ENCODE data around the gene DPYSL3. TPM values are rescaled to one million over a fixed set of nuclear protein-coding genes. Genes with fewer than 3 reads are reported as not detected.

DPYSL3 gene
- polyA plus RNA-seq, 4 donors: 2.2 to 32.0 (median 13.7) TPM

DNA sequence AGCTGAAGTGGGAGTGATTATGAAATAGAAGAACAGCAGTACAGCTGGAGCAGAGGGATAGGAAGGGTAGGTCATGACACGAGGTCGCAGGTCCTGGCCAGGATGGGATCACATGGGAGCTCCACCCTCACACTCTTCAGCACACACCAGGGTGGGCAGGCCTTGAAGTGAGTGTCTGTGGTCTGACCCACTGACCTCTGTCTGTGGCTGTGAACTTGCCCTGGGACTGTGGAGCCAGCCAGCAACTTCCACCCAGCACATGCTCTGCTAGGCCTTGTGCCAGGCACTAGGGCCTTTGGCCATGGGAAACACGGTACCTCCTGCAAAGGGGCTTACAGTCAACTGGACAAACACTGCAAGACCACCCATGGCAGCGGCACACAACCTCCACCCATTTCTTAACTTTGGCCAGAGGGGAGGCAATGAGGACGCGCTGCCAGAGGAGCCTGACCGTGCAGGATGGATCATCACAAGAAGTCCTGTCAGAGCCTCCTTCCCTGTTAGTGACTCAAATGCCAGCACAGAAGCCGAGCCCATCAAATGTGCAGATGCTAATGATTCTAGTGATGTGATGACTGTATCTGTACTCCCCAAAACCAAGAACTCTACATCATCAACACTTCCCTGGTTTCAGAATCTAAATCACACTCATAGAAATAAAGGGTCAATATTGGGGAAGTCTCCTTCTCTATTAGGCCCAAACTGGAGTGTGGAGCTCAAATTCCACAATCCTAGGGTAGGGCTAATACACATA, 113.6 kb downstream of the DPYSL3 start:
- DNase-seq (no peak), FAIRE-seq (no peak)
- H3K36me3 ChIP-seq (ENCODE audit: control insufficient read depth in 3 of 3, insufficient read depth in 2 of 3, low read depth in 1 of 3, low read length in 3 of 3): peaks cover 0 to 11% (median 0%) of the 10 kb centered on the region in 3 donors
- H3K27ac ChIP-seq (ENCODE audit: low read depth in 1 of 3, low read length in 2 of 3): no peak overlapping the region
- 69 to 94% (median 73%) methylated on average over 8 of the region's 8 CpGs for WGBS, 3 donors
- H3K4me1 ChIP-seq (ENCODE audit: control insufficient read depth in 3 of 3, insufficient read depth in 2 of 3, low read depth in 1 of 3, low read length in 2 of 3): peaks cover 0 to 6% (median 0%) of the 10 kb centered on the region in 3 donors
- H3K9me3 ChIP-seq (ENCODE audit: control insufficient read depth in 2 of 2, insufficient read depth in 1 of 2, low read depth in 1 of 2, low read length in 1 of 2): no peaks in the 10 kb centered on the region
- no peak overlapping the region for H3K4me3 ChIP-seq (ENCODE audit: low read depth in 1 of 3, low read length in 3 of 3)
- H3K27me3 ChIP-seq (ENCODE audit: control insufficient read depth in 3 of 3, insufficient read depth in 3 of 3, low read length in 3 of 3): no peaks in the 10 kb centered on the region

DNA sequence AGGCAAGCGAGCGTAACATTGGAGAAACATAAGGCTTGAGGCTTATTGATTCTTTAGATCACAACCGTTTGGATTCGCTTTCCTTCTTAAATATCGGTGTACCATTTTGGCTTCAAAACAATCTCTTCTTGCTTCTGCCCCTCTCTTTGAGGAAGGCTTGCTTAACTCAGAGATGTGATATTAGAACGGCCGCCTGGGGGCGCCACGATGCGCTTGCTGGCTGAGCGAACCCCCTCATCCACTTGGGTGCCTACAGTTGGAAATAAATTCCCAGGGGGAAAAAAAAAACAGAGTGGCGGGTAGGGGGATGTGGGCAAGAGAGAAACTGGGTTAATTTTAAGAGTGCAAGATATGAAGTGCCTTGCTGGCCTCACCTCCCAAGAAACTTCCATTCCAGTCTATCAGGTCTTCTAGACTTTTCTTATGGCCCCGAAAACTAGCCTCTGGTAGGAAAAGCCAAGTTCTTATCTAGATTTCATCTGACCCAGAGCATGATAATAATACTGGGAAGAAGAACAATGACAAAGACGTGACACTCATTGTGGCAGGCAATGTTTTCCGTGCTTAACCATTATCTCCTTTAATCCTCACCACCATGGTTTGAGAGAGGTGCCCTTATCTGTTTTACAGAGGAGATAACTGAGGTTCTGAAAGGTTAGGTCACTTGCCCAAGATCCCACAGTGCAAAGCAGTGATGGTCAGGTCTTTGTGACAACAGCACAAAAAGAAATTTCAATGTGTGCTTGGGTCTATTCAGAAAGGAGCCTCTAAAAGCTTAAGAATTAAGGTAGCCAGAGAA, 115.8 kb downstream of the DPYSL3 start:
- Histone ChIP-seq H3K9me3 (ENCODE audit: control insufficient read depth in 2 of 2, insufficient read depth in 1 of 2, low read depth in 1 of 2, low read length in 1 of 2) (no peaks in the 10 kb centered on the region), H3K27ac (ENCODE audit: low read depth in 1 of 3, low read length in 2 of 3) (no peak overlapping the region), H3K27me3 (ENCODE audit: control insufficient read depth in 3 of 3, insufficient read depth in 3 of 3, low read length in 3 of 3) (no peaks in the 10 kb centered on the region), H3K4me1 (ENCODE audit: control insufficient read depth in 3 of 3, insufficient read depth in 2 of 3, low read depth in 1 of 3, low read length in 2 of 3) (no peaks in the 10 kb centered on the region), H3K36me3 (ENCODE audit: control insufficient read depth in 3 of 3, insufficient read depth in 2 of 3, low read depth in 1 of 3, low read length in 3 of 3) (peaks cover 0 to 11% (median 0%) of the 10 kb centered on the region in 3 donors), H3K4me3 (ENCODE audit: low read depth in 1 of 3, low read length in 3 of 3) (no peak overlapping the region)
- WGBS, 3 donors: 82 to 88% (median 86%) methylated on average over 15 of the region's 15 CpGs
- no peak for DNase-seq
- FAIRE-seq: no peak

- no peaks in the 10 kb centered on the region for H3K27me3 ChIP-seq (ENCODE audit: control insufficient read depth in 3 of 3, insufficient read depth in 3 of 3, low read length in 3 of 3)
- no peak overlapping the region for H3K27ac ChIP-seq (ENCODE audit: low read depth in 1 of 3, low read length in 2 of 3)
- H3K4me1 ChIP-seq (ENCODE audit: control insufficient read depth in 3 of 3, insufficient read depth in 2 of 3, low read depth in 1 of 3, low read length in 2 of 3): no peaks in the 10 kb centered on the region
- FAIRE-seq (no peak), DNase-seq (peak; percentile 37 to 41)
- no peaks in the 10 kb centered on the region for H3K9me3 ChIP-seq (ENCODE audit: control insufficient read depth in 2 of 2, insufficient read depth in 1 of 2, low read depth in 1 of 2, low read length in 1 of 2)
- no peak overlapping the region for H3K4me3 ChIP-seq (ENCODE audit: low read depth in 1 of 3, low read length in 3 of 3)
- H3K36me3 ChIP-seq (ENCODE audit: control insufficient read depth in 3 of 3, insufficient read depth in 2 of 3, low read depth in 1 of 3, low read length in 3 of 3): peaks cover 0 to 8% (median 0%) of the 10 kb centered on the region in 3 donors
- WGBS, 3 donors: 49 to 64% (median 50%) methylated on average over 5 of the region's 5 CpGs
These were observed 118.1 kb downstream of the DPYSL3 start for GRCh38 chr5:147391781-147392180.

- 66 to 83% (median 77%) methylated on average over 3 of the region's 3 CpGs for WGBS, 3 donors
- Histone ChIP-seq H3K4me1 (ENCODE audit: control insufficient read depth in 3 of 3, insufficient read depth in 2 of 3, low read depth in 1 of 3, low read length in 2 of 3) (no peaks in the 10 kb centered on the region), H3K36me3 (ENCODE audit: control insufficient read depth in 3 of 3, insufficient read depth in 2 of 3, low read depth in 1 of 3, low read length in 3 of 3) (peaks cover 0 to 4% (median 0%) of the 10 kb centered on the region in 3 donors), H3K4me3 (ENCODE audit: low read depth in 1 of 3, low read length in 3 of 3) (no peak overlapping the region), H3K27me3 (ENCODE audit: control insufficient read depth in 3 of 3, insufficient read depth in 3 of 3, low read length in 3 of 3) (no peaks in the 10 kb centered on the region), H3K9me3 (ENCODE audit: control insufficient read depth in 2 of 2, insufficient read depth in 1 of 2, low read depth in 1 of 2, low read length in 1 of 2) (no peaks in the 10 kb centered on the region), H3K27ac (ENCODE audit: low read depth in 1 of 3, low read length in 2 of 3) (no peak overlapping the region)
- DNase-seq: no peak
- no peak for FAIRE-seq
These were observed 119.1 kb downstream of the DPYSL3 start for GRCh38 chr5:147390654-147391225.

DNA sequence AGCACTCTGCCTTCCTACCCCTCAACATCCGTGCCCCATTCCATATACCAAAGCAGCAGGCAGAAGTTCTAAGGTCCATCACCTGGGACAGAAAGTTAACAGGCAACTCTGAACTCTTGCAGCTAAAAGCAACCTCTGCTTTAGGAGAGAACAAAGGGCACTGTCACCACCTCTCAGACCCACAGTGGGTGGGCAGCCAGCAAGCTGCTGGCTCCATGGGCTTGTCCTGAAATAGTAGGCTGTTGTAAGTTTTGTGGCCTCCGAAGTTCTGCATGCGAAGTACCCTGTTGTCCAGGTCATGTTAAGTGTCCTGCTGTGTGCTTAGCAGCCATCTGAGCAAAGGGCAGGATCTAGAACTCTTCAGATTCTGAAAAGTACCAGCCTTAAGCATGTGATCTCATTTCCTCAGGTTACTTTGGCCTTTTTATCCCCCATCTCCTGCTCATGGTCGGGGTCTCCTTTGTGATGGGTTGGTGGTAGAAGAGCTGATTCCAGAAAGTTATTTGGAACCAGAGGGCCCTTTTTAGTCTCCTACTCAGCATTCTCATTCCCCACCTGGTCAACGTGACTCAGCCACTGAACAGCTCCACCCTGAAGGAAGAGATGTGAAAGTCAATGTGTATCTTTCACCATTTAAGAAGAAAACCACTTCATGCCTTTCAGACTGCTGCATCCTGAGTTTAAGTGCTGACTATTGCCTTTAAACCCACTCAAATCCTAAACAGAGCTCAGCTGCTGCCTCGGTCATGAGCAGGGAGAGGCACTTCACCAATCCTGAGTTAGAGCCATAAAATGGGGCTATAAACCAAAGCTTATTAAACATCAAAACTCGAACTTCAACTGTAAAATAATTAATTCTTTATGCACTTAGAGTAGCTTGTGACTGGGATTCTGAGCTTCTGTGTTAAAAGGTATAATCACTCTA, 121.4 kb downstream of the DPYSL3 start:
- H3K4me1 ChIP-seq (ENCODE audit: control insufficient read depth in 3 of 3, insufficient read depth in 2 of 3, low read depth in 1 of 3, low read length in 2 of 3): no peaks in the 10 kb centered on the region
- H3K9me3 ChIP-seq (ENCODE audit: control insufficient read depth in 2 of 2, insufficient read depth in 1 of 2, low read depth in 1 of 2, low read length in 1 of 2): no peaks in the 10 kb centered on the region
- WGBS, 3 donors: 35 to 55% (median 52%) methylated on average over 7 of the region's 7 CpGs
- DNase-seq: no peak
- H3K36me3 ChIP-seq (ENCODE audit: control insufficient read depth in 3 of 3, insufficient read depth in 2 of 3, low read depth in 1 of 3, low read length in 3 of 3): no peaks in the 10 kb centered on the region
- H3K27ac ChIP-seq (ENCODE audit: low read depth in 1 of 3, low read length in 2 of 3): no peak overlapping the region
- FAIRE-seq: no peak
- no peak overlapping the region for H3K4me3 ChIP-seq (ENCODE audit: low read depth in 1 of 3, low read length in 3 of 3)
- no peaks in the 10 kb centered on the region for H3K27me3 ChIP-seq (ENCODE audit: control insufficient read depth in 3 of 3, insufficient read depth in 3 of 3, low read length in 3 of 3)

DNA sequence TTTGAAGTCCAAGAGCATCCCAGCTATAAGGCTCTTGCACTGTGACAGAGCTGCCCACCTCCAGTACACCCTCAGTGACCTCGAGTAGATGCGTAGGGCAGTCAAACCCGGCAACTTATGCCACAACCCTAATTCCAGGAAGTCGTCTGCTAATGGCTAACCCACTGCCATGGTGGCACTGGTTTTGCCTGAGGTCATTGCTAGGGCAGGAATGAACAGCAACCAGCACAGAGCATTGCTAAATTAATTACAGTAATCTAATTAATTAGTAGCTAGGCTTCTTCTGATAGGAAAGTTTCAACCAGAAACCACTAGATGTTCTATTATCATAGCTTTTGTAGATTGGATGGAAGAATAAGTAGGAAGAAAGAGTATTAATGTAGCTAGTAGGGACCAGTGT, 122.8 kb downstream of the DPYSL3 start:
- H3K4me3 ChIP-seq (ENCODE audit: low read depth in 1 of 3, low read length in 3 of 3): no peak overlapping the region
- no peak for FAIRE-seq
- WGBS, 3 donors: 72 to 76% (median 75%) methylated on average over 4 of the region's 4 CpGs

GRCh38 chr5:147384346-147385193, 125.3 kb downstream of the DPYSL3 start:
- no peak for FAIRE-seq
- no peaks in the 10 kb centered on the region for H3K9me3 ChIP-seq (ENCODE audit: control insufficient read depth in 2 of 2, insufficient read depth in 1 of 2, low read depth in 1 of 2, low read length in 1 of 2)
- 71 to 77% (median 76%) methylated on average over 6 of the region's 6 CpGs for WGBS, 3 donors

More for the DNA sequence above, 122.8 kb downstream of the DPYSL3 start:
- no peaks in the 10 kb centered on the region for H3K36me3 ChIP-seq (ENCODE audit: control insufficient read depth in 3 of 3, insufficient read depth in 2 of 3, low read depth in 1 of 3, low read length in 3 of 3)
- DNase-seq: no peak
- H3K4me1 ChIP-seq (ENCODE audit: control insufficient read depth in 3 of 3, insufficient read depth in 2 of 3, low read depth in 1 of 3, low read length in 2 of 3): no peaks in the 10 kb centered on the region
- H3K27ac ChIP-seq (ENCODE audit: low read depth in 1 of 3, low read length in 2 of 3): no peak overlapping the region
- H3K9me3 ChIP-seq (ENCODE audit: control insufficient read depth in 2 of 2, insufficient read depth in 1 of 2, low read depth in 1 of 2, low read length in 1 of 2): no peaks in the 10 kb centered on the region
- no peaks in the 10 kb centered on the region for H3K27me3 ChIP-seq (ENCODE audit: control insufficient read depth in 3 of 3, insufficient read depth in 3 of 3, low read length in 3 of 3)

More at GRCh38 chr5:147384346-147385193, 125.3 kb downstream of the DPYSL3 start:
- DNase-seq: no peak
- no peak overlapping the region for H3K4me3 ChIP-seq (ENCODE audit: low read depth in 1 of 3, low read length in 3 of 3)
- H3K27me3 ChIP-seq (ENCODE audit: control insufficient read depth in 3 of 3, insufficient read depth in 3 of 3, low read length in 3 of 3): no peaks in the 10 kb centered on the region
- H3K27ac ChIP-seq (ENCODE audit: low read depth in 1 of 3, low read length in 2 of 3): no peak overlapping the region
- H3K4me1 ChIP-seq (ENCODE audit: control insufficient read depth in 3 of 3, insufficient read depth in 2 of 3, low read depth in 1 of 3, low read length in 2 of 3): no peaks in the 10 kb centered on the region
- no peaks in the 10 kb centered on the region for H3K36me3 ChIP-seq (ENCODE audit: control insufficient read depth in 3 of 3, insufficient read depth in 2 of 3, low read depth in 1 of 3, low read length in 3 of 3)
